Activated CD4-positive, alpha-beta T cell treated with anti-CD3 and anti-CD28 coated beads, Interleukin-2, amount 50 U/mL, for 24 hours (primary cell): Measurements from ENCODE around the gene OR4C12.
"Not testable (repeated sequence)": the region's sequence is repeated elsewhere in the genome, so short reads cannot be mapped to it uniquely, and the experiment has no call there.

ENCODE experiments used
- DNase-seq, 2 donors: peaks; one replicate each; pipeline ENCODE4 v3.0.0-alpha.2; 2020; ENCODE audit warnings: low read depth in 1 of 2, low spot score in 1 of 2

The OR4C12 gene

GRCh38 chr11:49982435-49982834 lies at the start of gene OR4C12:
Gene OR4C12 (minus strand): TSS chr11:49982535. CDS start chr11:49982501, 34 bp downstream.
- DNase-seq, result not testable (repeated sequence)

- no peak for DNase-seq
These were observed 47.9 kb upstream of the OR4C12 start for GRCh38 chr11:50030193-50030592.

GRCh38 chr11:49995565-49995964 lies 13.2 kb upstream of the OR4C12 start:
- DNase-seq, result no peak

- not testable (repeated sequence) for DNase-seq
These were observed 8.9 kb downstream of the OR4C12 start for GRCh38 chr11:49973439-49973838.

- no peak for DNase-seq
These were observed 30.2 kb downstream of the OR4C12 start, which contains the start of gene OR4C13 for GRCh38 chr11:49952091-49952490. Gene OR4C13 (plus strand): TSS chr11:49952391. CDS start chr11:49952423, 32 bp downstream.

GRCh38 chr11:49948701-49949100 lies 33.6 kb downstream of the OR4C12 start:
- DNase-seq, result not testable (repeated sequence)
